Mesenchymal stem cell (in vitro differentiated cells and primary cell): ENCODE results near the gene ILF2.

Experiments
- DNase-seq: peaks from one replicate; pipeline ENCODE4 v3.0.0-alpha.2; 2013
- H2AFZ ChIP-seq: one replicate; pipeline ENCODE4 v1.6.1; 2013; ENCODE audit warnings: low read depth, mild to moderate bottlenecking, control low read depth, inconsistent platforms, low read length, moderate library complexity
- H2AK5ac ChIP-seq: 2 replicates; pipeline ENCODE4 v1.6.1; 2013; ENCODE audit warnings: low read length, moderate library complexity, mild to moderate bottlenecking, inconsistent platforms; ENCODE audit not compliant: severe bottlenecking
- H2BK120ac ChIP-seq: one replicate; pipeline ENCODE4 v1.6.1; 2013; ENCODE audit warnings: low read depth, mild to moderate bottlenecking, inconsistent platforms, low read length, moderate library complexity
- H2BK12ac ChIP-seq, 2 experiments: one replicate each; pipeline ENCODE4 v1.6.1; 2013; ENCODE audit warnings: inconsistent platforms in 2 of 2, low read length in 2 of 2, mild to moderate bottlenecking in 2 of 2, moderate library complexity in 2 of 2, control low read depth in 1 of 2
- H2BK15ac ChIP-seq: one replicate; pipeline ENCODE4 v1.6.1; 2013; ENCODE audit warnings: mild to moderate bottlenecking, low read depth, inconsistent platforms; ENCODE audit not compliant: poor library complexity, severe bottlenecking
- H2BK5ac ChIP-seq: 2 replicates; pipeline ENCODE4 v1.6.1; 2013; ENCODE audit warnings: low read depth, mild to moderate bottlenecking, low read length, control low read depth, inconsistent platforms; ENCODE audit not compliant: poor library complexity, severe bottlenecking
- H3K14ac ChIP-seq, 2 experiments: one replicate each; pipeline ENCODE4 v1.6.1; 2013; ENCODE audit warnings: inconsistent platforms in 2 of 2, low read length in 2 of 2, control low read depth in 1 of 2, mild to moderate bottlenecking in 1 of 2, moderate library complexity in 1 of 2
- H3K18ac ChIP-seq, 2 experiments: one replicate each; pipeline ENCODE4 v1.6.1; 2013; ENCODE audit warnings: inconsistent platforms in 2 of 2, low read length in 2 of 2, control low read depth in 1 of 2, low read depth in 1 of 2, mild to moderate bottlenecking in 1 of 2
- H3K23ac ChIP-seq, 2 experiments: one replicate each; pipeline ENCODE4 v1.6.1; 2013; ENCODE audit warnings: inconsistent platforms in 2 of 2, low read length in 2 of 2, mild to moderate bottlenecking in 2 of 2, moderate library complexity in 2 of 2, control low read depth in 1 of 2
- H3K27ac ChIP-seq: 2 replicates; pipeline ENCODE4 v1.5.1; 2013; ENCODE audit warnings: mild to moderate bottlenecking, moderate library complexity, low read length, control low read depth, inconsistent platforms; ENCODE audit not compliant: poor library complexity, severe bottlenecking
- H3K27me3 ChIP-seq, 2 experiments: 2 replicates each; pipeline versions ENCODE4 v1.6.1 to v1.7.0; 2013; ENCODE audit warnings: low read length in 2 of 2, mild to moderate bottlenecking in 2 of 2, moderate library complexity in 2 of 2, control low read depth in 1 of 2, inconsistent platforms in 1 of 2; ENCODE audit not compliant: control insufficient read depth in 1 of 2, insufficient read depth in 1 of 2
- H3K36me3 ChIP-seq, 2 experiments: 2 replicates each; pipeline versions ENCODE4 v1.6.1 to v1.7.0; 2013; ENCODE audit warnings: low read length in 2 of 2, control low read depth in 1 of 2, inconsistent platforms in 1 of 2, low read depth in 1 of 2, mild to moderate bottlenecking in 1 of 2; ENCODE audit not compliant: insufficient read depth in 2 of 2, control insufficient read depth in 1 of 2
- H3K4ac ChIP-seq, 2 experiments: one replicate each; pipeline ENCODE4 v1.6.1; 2013; ENCODE audit warnings: inconsistent platforms in 2 of 2, low read length in 2 of 2, mild to moderate bottlenecking in 2 of 2, moderate library complexity in 2 of 2, control low read depth in 1 of 2, low read depth in 1 of 2
- H3K4me1 ChIP-seq: 2 replicates; pipeline ENCODE4 v1.6.1; 2013; ENCODE audit warnings: low read depth, low read length, control low read depth; ENCODE audit not compliant: control insufficient read depth, insufficient read depth
- H3K4me2 ChIP-seq: 2 replicates; pipeline ENCODE4 v1.6.1; 2013; ENCODE audit warnings: low read length, mild to moderate bottlenecking, inconsistent platforms; ENCODE audit not compliant: poor library complexity, severe bottlenecking
- H3K4me3 ChIP-seq, 2 experiments: 2 replicates each; pipeline versions ENCODE4 v1.5.1 to v1.7.0; 2013; ENCODE audit warnings: low read length in 2 of 2, mild to moderate bottlenecking in 2 of 2, control low read depth in 1 of 2, low read depth in 1 of 2; ENCODE audit not compliant: insufficient read depth in 1 of 2
- H3K79me1 ChIP-seq: replicated peaks from 2 replicates; pipeline ENCODE4 v1.6.1; 2013; ENCODE audit warnings: mild to moderate bottlenecking, control low read depth, low read length, inconsistent platforms; ENCODE audit not compliant: poor library complexity, severe bottlenecking
- H3K9ac ChIP-seq: 2 replicates; pipeline ENCODE4 v1.7.0; 2013; ENCODE audit warnings: mild to moderate bottlenecking, low read length, moderate library complexity
- H3K9me3 ChIP-seq: 2 replicates; pipeline ENCODE4 v1.7.0; 2013; ENCODE audit warnings: mild to moderate bottlenecking, low read length; ENCODE audit not compliant: control insufficient read depth
- H4K8ac ChIP-seq: one replicate; pipeline ENCODE4 v1.6.1; 2013; ENCODE audit warnings: inconsistent platforms, mild to moderate bottlenecking, low read length, moderate library complexity
- H4K91ac ChIP-seq: one replicate; pipeline ENCODE4 v1.6.1; 2013; ENCODE audit warnings: mild to moderate bottlenecking, low read length, inconsistent platforms
- WGBS: methylation state at CpG from one replicate; pipeline ENCODE4 v1.1.7; 2013; ENCODE audit warnings: mixed read lengths; 5-methylcytosine and 5-hydroxymethylcytosine counted together

ILF2 gene

DNA sequence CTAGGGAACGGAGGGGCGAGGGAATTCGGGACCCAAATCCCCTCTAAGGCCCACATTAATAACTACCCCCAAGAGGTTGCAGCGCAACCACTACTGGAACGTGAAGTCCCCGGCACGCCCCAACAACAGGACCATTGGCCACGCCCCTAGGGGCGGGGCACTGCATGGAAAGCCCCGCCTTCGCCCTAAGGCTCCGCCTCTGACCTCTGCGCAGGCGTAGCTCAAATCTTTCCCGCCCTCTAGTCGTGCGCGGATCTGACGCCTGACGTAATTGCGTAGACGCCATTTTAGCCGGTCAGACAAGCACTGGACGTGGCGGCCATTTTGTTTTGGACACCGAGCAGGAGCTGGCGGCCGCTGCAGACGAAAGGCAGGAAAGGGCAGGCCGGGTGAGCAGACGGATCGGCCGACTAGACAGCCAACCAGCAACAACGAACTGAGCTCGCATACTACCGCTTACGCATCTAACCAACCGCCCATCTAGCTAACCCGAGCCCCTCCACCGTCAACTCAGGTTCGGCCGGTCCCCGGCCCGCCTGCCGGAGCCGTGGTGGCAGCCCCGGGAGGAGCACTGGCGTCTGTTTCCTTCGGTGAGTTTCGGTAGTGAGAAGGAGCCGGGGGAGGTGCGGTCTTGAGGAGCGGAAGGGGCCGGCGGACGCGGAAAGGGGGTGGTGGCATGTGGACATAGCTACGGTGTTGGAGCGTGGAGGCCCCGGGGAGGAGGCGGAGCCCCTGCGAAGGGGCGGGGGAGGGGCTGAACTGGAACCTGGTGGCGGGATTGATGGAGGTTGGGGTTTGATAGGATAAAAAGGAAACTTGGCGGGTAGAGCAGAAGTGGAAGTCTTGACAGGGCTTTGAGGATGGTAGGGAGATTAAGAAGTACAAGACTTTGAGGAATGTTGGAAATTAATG lies 36.8 kb downstream of the ILF2 start, which contains the start of gene CHTOP:
Gene CHTOP (plus strand): TSS at position 313 of the 912 bp plus-strand sequence. CDS start 2,523 bp downstream, outside the sequence.
- Histone ChIP-seq H4K91ac (peak within 1 kb of the TSS; percentile 100), H3K4me1 (peaks cover 12% of the 10 kb centered on the region), H3K14ac (peak within 1 kb of the TSS in 1 of 2 experiments; percentile 80), H3K18ac (peak within 1 kb of the TSS; percentile 99 to 100), H3K79me1 (peaks cover 7% of the 10 kb centered on the region), H3K27ac (peak within 1 kb of the TSS; percentile 97), H2AFZ (no peak within 1 kb of the TSS), H2BK5ac (peak within 1 kb of the TSS; percentile 99), H2BK120ac (peak within 1 kb of the TSS; percentile 99), H3K4ac (peak within 1 kb of the TSS; percentile 88 to 100), H3K4me3 (peak within 1 kb of the TSS; percentile 94 to 98), H2BK15ac (peak within 1 kb of the TSS; percentile 83), H2AK5ac (peak within 1 kb of the TSS; percentile 100), H3K27me3 (no peaks in the 10 kb centered on the region), H3K9ac (peak within 1 kb of the TSS; percentile 100), H3K23ac (peak within 1 kb of the TSS; percentile 54 to 92), H3K9me3 (no peaks in the 10 kb centered on the region), H3K36me3 (peaks cover 23 to 39% of the 10 kb centered on the region in 2 experiments), H2BK12ac (peak within 1 kb of the TSS in 1 of 2 experiments; percentile 78), H4K8ac (peak within 1 kb of the TSS; percentile 97), H3K4me2 (peak within 1 kb of the TSS; percentile 56)
- DNase-seq: peak; percentile 97
- 4% methylated on average over 60 of the region's 65 CpGs for WGBS

DNA sequence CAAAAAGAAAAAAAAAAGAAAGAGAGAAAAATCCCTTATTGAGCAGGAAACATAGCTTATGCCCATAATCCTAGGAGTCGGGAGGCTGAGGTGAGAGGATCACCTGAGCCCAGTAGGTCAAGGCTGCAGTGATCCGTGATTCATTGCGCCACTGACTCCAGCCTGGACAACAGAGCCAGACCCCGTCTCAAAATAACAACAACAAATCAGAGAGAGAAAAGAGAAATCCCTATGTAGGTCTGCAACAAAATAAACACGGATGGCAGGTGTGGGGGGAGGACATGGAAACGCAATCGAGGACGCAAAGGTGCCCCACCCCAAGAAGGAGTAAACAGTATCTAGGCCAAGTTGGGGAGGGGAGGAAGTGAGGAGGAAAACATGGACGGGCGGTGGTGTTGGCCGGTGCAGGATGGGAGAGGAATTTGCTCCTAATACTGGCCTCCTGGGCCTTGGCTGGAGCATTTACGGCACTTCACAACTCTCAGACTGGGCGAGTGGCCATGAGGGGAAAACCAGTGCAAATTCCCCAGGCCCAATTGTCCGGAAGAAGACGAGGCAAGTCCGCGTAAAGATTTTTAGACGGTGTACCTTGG lies 37.5 kb downstream of the ILF2 start:
- H3K4me1 ChIP-seq: peaks cover 17% of the 10 kb centered on the region
- H4K8ac ChIP-seq: no peak overlapping the region
- no peaks in the 10 kb centered on the region for H3K27me3 ChIP-seq
- no peak for DNase-seq
- peak overlapping the region; percentile 47 to 65 for H3K4ac ChIP-seq
- H2BK5ac ChIP-seq: no peak overlapping the region
- peaks cover 7% of the 10 kb centered on the region for H3K79me1 ChIP-seq
- 84% methylated on average over 14 of the region's 18 CpGs for WGBS
- H3K9ac ChIP-seq: peak overlapping the region; percentile 100
- H3K36me3 ChIP-seq: peaks cover 18 to 31% of the 10 kb centered on the region in 2 experiments
- H3K9me3 ChIP-seq: no peaks in the 10 kb centered on the region
- peak overlapping the region; percentile 66 for H4K91ac ChIP-seq
- peak overlapping the region; percentile 83 for H2BK15ac ChIP-seq
- peak overlapping the region; percentile 34 to 64 for H3K18ac ChIP-seq
- H3K23ac ChIP-seq: no peak overlapping the region
- H2AK5ac ChIP-seq: peak overlapping the region; percentile 85
- H3K14ac ChIP-seq: no peak overlapping the region
- peak overlapping the region; percentile 31 for H3K4me2 ChIP-seq
- H2BK120ac ChIP-seq: no peak overlapping the region
- H3K4me3 ChIP-seq: peak overlapping the region in 1 of 2 experiments; percentile 98
- no peak overlapping the region for H2AFZ ChIP-seq
- peak overlapping the region; percentile 19 for H3K27ac ChIP-seq
- H2BK12ac ChIP-seq: peak overlapping the region in 1 of 2 experiments; percentile 78

DNA sequence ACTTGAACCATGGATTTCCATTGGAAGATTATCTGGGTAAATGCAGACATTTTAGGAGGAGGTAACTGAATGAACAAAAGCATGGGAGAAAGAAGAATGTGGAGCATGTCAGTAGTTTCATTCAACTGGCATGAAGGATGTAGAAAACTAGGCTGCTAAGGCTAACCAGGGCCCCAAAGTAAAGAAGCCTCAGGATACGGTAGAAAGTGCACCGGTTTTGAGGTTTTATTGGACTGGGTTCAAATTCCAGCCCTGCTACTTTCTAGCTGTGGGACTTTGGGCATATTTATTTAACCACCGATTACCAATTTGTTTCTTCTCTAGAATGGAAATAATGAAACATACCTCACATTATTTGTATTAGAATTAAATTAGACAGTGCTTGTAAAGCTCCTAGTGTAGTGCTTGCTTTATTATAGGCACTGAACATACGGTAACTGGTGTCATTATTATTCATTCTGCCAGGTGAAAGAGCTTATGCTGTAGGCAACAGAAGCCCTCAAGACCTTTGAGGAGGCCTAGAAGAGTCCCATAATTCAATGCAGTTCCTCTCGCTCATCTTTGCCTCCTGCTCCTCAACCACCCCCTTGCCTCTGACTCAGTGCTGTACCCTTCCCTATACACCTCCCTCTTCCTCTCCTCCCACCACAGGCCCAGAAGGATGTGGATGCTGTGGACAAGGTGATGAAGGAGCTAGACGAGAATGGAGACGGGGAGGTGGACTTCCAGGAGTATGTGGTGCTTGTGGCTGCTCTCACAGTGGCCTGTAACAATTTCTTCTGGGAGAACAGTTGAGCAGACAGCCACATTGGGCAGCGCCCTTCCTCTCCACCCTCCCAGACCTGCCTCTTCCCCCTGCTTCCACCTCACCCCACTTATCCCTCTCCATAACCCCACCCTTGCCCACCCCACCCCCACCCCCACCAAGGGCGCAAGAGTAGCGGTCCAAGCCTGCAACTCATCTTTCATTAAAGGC lies 39.5 kb downstream of the ILF2 start:
- H2BK15ac ChIP-seq: no peak overlapping the region
- peaks cover 26% of the 10 kb centered on the region for H3K4me1 ChIP-seq
- H3K23ac ChIP-seq: no peak overlapping the region
- no peak for DNase-seq
- H3K9me3 ChIP-seq: no peaks in the 10 kb centered on the region
- no peak overlapping the region for H2BK5ac ChIP-seq
- H3K27ac ChIP-seq: no peak overlapping the region
- H3K9ac ChIP-seq: no peak overlapping the region
- H4K8ac ChIP-seq: no peak overlapping the region
- no peak overlapping the region for H3K4ac ChIP-seq
- H3K79me1 ChIP-seq: peaks cover 7% of the 10 kb centered on the region
- WGBS: 98% methylated on average over 4 of the region's 10 CpGs
- no peak overlapping the region for H2BK120ac ChIP-seq
- no peaks in the 10 kb centered on the region for H3K27me3 ChIP-seq
- H2AFZ ChIP-seq: no peak overlapping the region
- H3K4me2 ChIP-seq: no peak overlapping the region
- H3K4me3 ChIP-seq: no peak overlapping the region
- no peak overlapping the region for H4K91ac ChIP-seq
- no peak overlapping the region for H2AK5ac ChIP-seq
- no peak overlapping the region for H3K18ac ChIP-seq
- H3K36me3 ChIP-seq: peaks cover 7 to 14% of the 10 kb centered on the region in 2 experiments
- no peak overlapping the region for H3K14ac ChIP-seq
- H2BK12ac ChIP-seq: peak overlapping the region in 1 of 2 experiments; percentile 29
